Activated CD4-positive, CD25-positive, alpha-beta regulatory T cell treated with anti-CD3 and anti-CD28 coated beads, Interleukin-2, amount 50 U/mL, for 16 hours (primary cell): ENCODE results near the gene MKRN2OS.

Experiments
- DNase-seq: peaks from one replicate; pipeline ENCODE4 v3.0.0-alpha.2; 2020; ENCODE audit warnings: low read depth, low spot score

Gene MKRN2OS

GRCh38 chr3:12513694-12514446 is 31.4 kb downstream of the MKRN2OS start:
- DNase-seq = no peak

- no peak for DNase-seq
These were observed 32.7 kb downstream of the MKRN2OS start for GRCh38 chr3:12512534-12513118.

GRCh38 chr3:12509466-12509865 is 35.8 kb downstream of the MKRN2OS start:
- no peak for DNase-seq

- no peak for DNase-seq
These were observed 37.0 kb downstream of the MKRN2OS start for GRCh38 chr3:12508291-12508700.

GRCh38 chr3:12507591-12508281 is 37.6 kb downstream of the MKRN2OS start:
- DNase-seq = no peak

GRCh38 chr3:12506201-12506709 is 39.0 kb downstream of the MKRN2OS start:
- DNase-seq = no peak

- no peak for DNase-seq
These were observed 42.0 kb downstream of the MKRN2OS start for GRCh38 chr3:12503126-12503957.

- no peak for DNase-seq
These were observed 43.8 kb downstream of the MKRN2OS start for GRCh38 chr3:12501360-12502020.

GRCh38 chr3:12499474-12499873 is 45.8 kb downstream of the MKRN2OS start:
- DNase-seq = no peak

- no peak for DNase-seq
These were observed 48.9 kb downstream of the MKRN2OS start for GRCh38 chr3:12496453-12496761.

GRCh38 chr3:12495749-12496452 is 49.4 kb downstream of the MKRN2OS start:
- DNase-seq = no peak

GRCh38 chr3:12490547-12490946 is 54.8 kb downstream of the MKRN2OS start:
- no peak for DNase-seq

GRCh38 chr3:12489832-12490231 is 55.5 kb downstream of the MKRN2OS start:
- DNase-seq = no peak
